ENCODE data around the gene ERN1.
A peak's percentile ranks its signal among the peaks of the same experiment; 100 is the strongest.

Gene ERN1

GRCh38 chr17:64157669-64158180, 27.8 kb upstream of the ERN1 start:
- DNase-seq: no peak

GRCh38 chr17:64156670-64157069, 26.7 kb upstream of the ERN1 start:
- no peak for DNase-seq

GRCh38 chr17:64155751-64156544, 26.0 kb upstream of the ERN1 start:
- DNase-seq: no peak

- DNase-seq: no peak
Observed at GRCh38 chr17:64155129-64155528, 25.2 kb upstream of the ERN1 start.

DNA sequence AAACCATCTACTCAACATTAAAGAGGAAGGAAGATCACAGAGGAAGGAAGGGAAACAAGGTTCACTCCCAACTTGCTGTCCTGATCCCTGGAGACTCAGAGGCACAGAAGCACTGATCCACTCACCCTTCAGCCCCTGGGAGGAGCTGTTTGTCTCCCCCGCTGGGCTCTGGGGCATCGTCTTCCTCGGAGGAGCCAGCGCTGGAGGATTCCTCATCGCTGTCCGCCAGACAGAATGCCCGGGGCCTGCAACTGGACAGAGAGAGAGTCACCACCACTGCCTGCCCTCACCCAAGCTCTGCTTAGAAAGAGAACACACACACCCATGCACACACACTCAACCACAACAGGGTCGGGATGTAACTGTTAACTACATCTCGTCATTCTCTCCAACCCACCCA, 24.8 kb upstream of the ERN1 start:
- DNase-seq: no peak

GRCh38 chr17:64154313-64154695, 24.4 kb upstream of the ERN1 start:
- DNase-seq: no peak

- DNase-seq: no peak
Observed at GRCh38 chr17:64153565-64154312, 23.8 kb upstream of the ERN1 start.

- no peak for DNase-seq
Observed at GRCh38 chr17:64152428-64153125, 22.6 kb upstream of the ERN1 start.

GRCh38 chr17:64151016-64151368, 21.0 kb upstream of the ERN1 start:
- DNase-seq: no peak

DNA sequence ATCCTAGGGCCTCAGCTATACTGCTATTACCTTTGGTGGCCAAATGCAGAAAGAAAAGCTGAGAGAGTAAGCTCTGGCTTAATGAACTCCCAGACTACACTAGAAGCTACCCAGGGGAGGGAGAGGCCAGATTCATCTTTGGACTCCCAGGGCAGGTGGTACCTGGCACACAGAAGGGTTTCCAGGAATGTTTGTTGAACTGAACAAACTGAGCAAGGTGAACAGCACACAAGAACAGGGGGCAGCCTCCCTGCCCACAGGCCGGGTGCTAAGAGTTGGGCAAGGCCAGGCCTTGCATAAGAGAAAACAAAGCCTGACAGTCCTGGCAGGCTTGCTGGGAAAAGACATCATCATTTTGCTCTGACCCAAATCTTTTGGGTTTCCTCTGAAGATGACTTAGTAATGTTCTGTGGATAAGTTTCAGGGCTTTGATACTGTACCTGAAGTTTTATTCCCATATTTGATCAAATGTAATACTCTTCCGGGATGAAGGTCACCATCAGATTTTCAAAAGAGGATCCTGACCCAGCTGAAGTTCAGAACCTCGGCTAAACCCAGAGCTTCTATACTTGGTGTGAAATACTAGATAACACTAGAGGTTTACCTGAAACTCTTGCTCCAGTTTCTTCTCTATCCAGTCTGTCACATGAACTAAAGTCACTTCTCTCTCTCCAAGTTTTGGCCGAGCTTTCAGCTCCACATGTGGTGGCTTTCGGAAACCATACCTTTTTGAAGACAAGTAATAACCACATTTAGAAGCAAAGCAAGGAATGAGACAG, 20.5 kb upstream of the ERN1 start:
- DNase-seq: no peak

GRCh38 chr17:64149196-64149595, 19.3 kb upstream of the ERN1 start:
- DNase-seq: no peak

GRCh38 chr17:64148699-64149098, 18.8 kb upstream of the ERN1 start:
- no peak for DNase-seq

DNA sequence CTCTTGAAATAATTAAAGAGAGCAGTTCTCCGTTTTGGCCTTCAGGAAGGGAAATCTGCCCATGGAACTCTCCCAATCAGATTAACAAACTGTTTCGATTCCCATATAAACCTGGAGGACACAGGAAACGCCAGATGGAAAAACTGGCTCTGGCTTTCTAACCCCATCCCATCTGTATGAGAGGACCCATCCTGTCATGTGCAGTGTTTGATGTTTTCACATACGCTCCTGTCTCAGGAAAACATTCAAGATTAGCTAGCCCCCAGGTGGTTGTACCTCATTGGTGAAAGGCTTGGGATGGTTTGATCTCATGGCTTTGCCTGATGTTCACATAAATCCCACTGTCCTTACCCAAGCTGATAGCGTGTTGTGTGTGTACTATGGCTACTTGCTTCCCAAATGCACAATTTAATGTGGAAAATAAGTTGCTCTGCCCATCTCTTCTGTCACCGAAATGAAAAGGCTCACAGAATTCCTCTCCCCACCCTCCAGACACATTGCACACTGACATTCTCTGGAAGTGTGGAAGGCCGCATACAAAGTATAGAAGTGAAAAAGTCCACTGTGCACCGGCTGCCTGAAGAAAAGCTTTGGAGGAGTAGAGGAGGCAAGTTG, 18.2 kb upstream of the ERN1 start:
- peak; percentile 89 for DNase-seq

DNA sequence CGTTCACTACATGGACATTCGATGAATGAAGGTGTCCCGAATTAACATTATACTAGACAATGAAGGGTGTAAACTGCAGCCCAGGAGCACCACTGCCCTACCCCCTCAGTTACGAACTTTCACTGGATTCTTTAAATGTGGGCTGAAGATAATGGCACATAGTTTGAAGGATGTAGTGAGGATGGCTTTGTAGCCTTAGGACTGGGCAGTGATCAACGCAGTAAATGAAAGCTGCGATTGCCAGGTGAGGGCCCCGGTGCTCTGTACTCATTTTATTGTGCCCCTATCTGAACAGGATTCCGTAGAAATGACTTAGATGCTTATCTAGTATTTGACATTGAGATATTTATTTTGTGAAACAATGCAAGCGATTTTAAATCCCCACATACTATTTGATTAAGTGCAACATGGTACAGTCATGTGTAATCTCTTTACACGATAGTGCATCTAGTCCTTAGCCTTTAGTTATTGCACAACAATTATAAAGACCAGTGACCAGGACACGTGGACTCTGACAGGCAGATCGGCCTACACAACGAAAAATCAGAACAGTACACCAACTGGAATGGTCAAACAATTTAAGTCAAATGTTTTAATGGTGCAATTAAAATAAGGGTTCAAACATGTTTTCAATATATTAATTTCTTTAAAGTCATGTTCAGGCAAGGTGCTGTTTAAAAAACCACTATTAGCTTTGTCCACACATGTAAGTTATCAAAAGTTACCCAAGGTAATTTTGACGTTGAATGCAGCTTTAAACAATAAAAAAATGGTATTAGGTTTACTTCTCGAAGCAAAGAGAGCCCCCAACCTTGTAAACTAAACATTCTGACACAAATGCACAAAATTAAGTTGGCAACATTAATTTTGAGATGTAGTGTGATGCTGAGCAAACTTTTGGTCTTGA, 17.4 kb upstream of the ERN1 start:
- peak; percentile 84 for DNase-seq

DNA sequence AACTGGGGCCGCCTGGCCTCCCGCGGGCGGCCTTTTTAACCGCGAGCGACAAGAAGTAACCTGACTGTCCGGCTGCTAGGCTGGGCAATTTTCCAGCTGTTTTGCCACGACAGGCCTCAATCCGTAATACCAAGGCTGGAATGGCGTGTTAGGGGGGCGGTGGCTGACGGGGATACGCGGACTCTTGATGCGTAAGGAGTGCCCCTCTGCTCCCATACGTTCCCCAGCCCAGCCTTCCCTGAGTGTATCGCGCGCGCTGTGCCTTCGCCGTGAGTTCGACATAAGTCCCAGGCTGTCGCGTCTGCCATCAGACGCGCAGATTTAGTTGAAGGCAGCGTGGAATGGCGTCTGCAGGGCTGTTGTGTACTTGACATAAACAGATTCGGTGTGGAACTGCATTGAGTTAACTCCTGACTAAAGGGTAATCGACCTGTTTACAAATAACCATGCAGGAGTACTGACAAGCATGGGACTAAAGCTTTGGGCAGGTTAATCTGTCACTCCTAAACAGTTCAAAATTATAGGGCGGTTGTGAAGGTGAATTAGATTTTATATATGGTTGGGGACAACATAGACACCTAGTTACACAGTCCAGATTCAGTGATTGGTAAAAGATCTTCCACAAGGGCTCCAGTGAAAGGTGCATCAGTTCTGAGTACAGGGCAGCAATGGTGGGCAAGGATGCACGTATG, 16.6 kb upstream of the ERN1 start:
- no peak for DNase-seq

DNA sequence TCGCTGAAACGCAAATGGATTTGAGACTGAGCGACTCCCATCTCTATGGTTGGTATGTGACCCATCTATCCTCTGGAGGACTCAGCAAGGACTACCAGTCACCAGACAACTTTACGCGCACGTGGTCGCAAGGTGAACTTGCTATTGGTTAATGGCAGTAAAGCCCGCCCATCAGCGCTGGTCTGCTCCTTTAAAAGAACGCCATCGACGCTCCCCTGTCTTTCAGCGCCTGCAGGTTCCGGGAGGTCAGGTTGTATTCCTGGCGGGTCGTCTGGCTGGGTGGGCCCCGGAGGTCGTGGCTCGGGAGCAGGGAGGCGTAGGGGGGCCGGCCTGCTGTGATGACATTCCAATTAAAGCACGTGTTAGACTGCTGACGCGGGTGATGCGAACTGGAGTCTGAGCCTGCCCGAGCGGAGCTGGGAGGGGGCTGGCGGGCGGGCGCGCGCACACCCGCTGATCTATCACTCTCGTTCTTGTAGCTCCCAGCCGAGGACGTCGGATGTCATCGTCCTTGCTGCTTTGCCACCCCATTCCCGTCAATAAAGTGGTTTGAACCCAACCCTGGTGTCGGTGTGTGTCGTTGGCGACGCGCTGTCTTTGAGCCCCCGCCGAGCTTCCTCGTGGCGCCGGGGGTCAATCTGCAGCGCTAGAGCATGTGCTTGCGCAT, 15.9 kb upstream of the ERN1 start:
- peak; percentile 98 for DNase-seq

DNA sequence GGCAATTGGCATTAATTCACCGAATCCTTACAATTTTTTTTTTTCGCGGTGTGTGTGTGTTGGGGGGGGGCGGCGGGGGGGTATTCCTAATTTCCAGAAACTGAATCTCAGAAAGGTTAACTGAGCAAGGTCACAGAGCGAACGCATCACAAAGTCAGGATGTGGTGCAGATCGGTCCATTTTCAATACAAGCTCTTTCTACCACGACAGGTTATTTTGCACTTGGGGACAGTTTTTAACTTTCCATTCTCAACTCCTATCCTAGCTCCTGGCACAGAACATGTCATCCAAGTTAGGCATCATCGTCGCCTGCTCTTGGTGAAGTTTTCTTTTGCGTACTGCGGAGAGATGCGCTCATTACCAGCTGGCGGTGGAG, 15.4 kb upstream of the ERN1 start:
- no peak for DNase-seq

DNA sequence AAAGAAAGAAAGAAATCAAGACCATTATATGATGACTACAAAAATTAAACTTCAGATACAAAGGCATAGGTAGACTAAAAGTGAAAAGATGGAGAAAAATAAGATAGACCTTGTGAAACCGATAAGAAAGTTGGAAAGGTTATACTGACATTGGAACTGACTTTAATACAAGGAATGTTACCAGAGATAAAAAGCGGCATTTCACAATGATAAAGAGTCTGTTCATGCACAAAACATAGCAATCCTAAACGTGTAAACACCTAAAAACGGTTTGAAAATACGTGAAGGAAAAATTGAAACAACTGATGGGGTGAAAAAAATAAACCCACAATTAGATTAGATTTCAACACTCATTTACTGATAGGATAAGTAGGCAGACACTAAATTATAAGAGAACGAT, 9.6 kb upstream of the ERN1 start:
- no peak for DNase-seq

GRCh38 chr17:64138441-64138840, 8.5 kb upstream of the ERN1 start:
- no peak for DNase-seq

- no peak for DNase-seq
Observed at GRCh38 chr17:64135000-64135399, 5.1 kb upstream of the ERN1 start.

Data from DMS 273 treated with DMSO at 0.1 percent for 48 hours (cell line).